MG63 (cell line): Measurements from ENCODE around the gene NIPAL4. TPM values are rescaled to one million over a fixed set of nuclear protein-coding genes. Genes with fewer than 3 reads are reported as not detected.
"Not testable (repeated sequence)": the region's sequence is repeated elsewhere in the genome, so short reads cannot be mapped to it uniquely, and the experiment has no call there.

Source experiments
- DNase-seq: peaks from one replicate; pipeline ENCODE4 v3.0.0-alpha.2; 2020
- H3K27me3 ChIP-seq: fragments of 250-450 bp; sonication (Bioruptor Pico); 2 replicates; pipeline ENCODE4 v1.5.1; 2020; ENCODE audit warnings: mild to moderate bottlenecking, moderate library complexity
- H3K36me3 ChIP-seq: fragments of 250-450 bp; sonication (Bioruptor Pico); 2 replicates; pipeline ENCODE4 v1.5.1; 2020; ENCODE audit warnings: mild to moderate bottlenecking, moderate library complexity
- H3K4me3 ChIP-seq: fragments of 250-450 bp; sonication (Bioruptor Pico); 2 replicates; pipeline ENCODE4 v1.5.1; 2020; ENCODE audit warnings: mild to moderate bottlenecking, moderate library complexity
- H3K9me3 ChIP-seq: fragments of 250-450 bp; sonication (Bioruptor Pico); 2 replicates; pipeline ENCODE4 v1.5.1; 2020; ENCODE audit warnings: mild to moderate bottlenecking, moderate library complexity
- total RNA-seq: library from RNA; depleted of rRNA; stranded (reverse); fragments of >200 nt; shearing (Covaris generic); gene quantifications from 2 replicates; pipeline ENCODE4 v1.2.3, GENCODE V29; 2014; ENCODE audit warnings: low replicate concordance

Gene NIPAL4
- total RNA-seq, 1 experiment from 2014 or later: not detected

DNA sequence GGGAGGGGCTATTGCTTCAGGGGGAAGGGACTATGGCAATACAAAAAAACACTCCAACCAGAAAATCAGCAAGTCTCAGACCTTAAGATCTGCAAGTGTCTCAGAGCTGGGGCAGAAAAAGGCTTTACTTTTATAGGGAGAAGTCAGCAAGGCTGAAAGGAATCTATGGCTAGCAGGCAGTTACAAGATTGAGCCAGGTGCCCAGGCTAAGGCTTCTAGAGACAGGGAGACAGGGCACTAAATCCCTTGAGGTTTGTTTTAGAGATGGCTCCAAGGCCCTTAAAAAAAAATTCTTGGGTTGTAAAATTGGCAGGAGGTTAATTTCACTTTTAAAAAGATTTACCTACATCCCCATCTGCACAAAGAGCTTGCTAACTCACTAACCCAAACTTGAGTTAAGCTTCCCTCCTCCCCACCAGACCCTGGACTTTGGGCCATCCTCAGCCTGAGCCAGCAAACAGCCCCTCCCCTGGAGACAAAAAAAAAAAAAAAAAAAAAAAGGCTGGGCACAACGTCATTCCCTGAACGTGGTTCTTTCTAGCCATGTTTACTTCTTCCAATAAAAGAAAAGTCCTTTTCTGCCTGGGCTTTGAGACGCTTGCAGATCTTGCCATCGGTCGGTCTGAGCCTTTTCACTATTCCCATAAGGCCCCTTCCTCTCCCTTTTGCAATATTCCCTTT lies 17.9 kb downstream of the NIPAL4 start:
- Histone ChIP-seq H3K4me3 (no peak overlapping the region), H3K36me3 (peaks cover 2% of the 10 kb centered on the region; the same call in 1 of the 2 replicates), H3K27me3 (no peaks in the 10 kb centered on the region), H3K9me3 (no peaks in the 10 kb centered on the region)
- DNase-seq: no peak

DNA sequence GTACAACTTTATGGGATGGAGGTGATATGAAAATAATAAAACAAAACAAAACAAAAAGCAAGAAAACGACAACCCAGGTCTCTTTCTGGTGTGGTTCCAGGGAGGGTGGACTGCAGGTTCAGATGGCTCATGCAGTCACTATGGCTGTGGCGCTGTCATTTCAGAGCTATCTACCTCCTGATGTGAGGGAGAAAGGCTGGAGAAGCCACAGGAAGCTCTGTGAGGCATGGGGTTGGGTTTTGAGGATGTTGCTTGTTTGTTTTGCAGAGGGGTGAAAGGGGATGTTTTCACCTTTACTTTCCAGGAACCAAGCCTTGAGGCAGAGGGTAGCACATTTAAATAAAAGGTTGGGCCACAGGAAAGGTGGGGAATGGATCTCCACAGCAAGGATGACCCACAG lies 18.7 kb downstream of the NIPAL4 start:
- DNase-seq: no peak
- H3K27me3 ChIP-seq: no peaks in the 10 kb centered on the region
- peaks cover 2% of the 10 kb centered on the region; the same call in 1 of the 2 replicates for H3K36me3 ChIP-seq
- H3K9me3 ChIP-seq: no peaks in the 10 kb centered on the region
- no peak overlapping the region for H3K4me3 ChIP-seq

DNA sequence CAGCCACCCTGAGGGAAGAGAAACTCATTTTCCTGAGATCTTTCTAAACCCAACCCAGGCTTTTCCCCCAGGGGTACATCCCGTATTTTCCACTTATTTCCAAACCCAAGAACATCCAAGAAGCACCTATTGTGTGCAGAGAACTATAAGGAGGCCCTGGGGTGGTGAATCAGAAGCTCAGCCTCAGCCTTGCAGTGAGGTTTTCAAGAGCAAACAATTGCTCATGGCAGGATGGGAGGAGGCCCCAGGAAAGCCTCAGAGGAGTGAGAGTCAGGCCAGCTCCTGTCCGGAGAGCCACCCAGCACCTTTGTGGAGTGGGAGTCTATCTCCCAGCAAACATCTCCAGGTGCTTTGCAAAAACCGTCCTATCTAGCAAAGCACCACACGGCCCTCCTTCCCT lies 19.2 kb downstream of the NIPAL4 start:
- no peaks in the 10 kb centered on the region for H3K27me3 ChIP-seq
- H3K36me3 ChIP-seq: peaks cover 2% of the 10 kb centered on the region

DNA sequence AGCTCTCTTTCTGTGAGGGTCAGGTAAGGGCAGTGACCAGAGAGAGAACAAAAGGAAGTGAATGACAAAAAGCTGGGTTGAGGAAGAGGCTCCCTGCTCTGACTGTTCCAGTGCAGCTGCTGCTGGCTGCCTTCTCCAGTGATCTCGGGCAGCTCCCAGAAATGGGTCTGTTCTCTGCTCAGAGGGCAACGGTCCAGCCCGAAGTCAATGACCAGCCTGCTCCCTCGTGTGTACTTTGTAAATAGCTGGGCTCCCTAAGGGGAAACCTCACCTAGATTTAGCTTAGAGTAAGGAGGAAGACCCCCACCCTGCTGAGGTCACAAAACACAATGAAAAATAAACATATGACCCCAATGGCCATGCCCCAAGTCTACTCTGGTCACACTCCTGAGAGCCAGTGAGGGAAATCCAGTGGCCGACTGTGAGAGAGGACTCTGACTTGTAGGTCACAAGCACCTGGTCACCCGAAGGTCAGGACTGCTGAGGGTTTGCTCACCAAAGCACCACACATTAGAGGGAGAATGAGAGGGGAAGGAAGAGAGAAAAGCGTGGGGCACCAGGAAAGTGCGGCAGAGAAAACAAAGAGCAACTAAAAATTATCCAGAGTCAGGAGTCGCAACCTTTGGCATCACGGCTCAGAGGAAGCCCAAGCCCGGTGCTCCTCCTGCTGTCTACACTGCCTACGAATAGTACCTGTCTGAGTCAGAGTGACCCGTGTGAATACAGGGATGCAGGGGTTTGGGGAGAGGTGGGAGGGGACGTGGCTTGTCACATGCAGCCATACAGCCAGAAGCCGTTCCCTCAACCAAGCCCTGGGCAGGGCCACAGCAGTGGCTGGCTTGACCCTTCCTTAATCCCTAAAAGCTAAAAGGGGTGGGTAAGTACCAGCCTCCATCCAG lies 19.8 kb downstream of the NIPAL4 start:
- Histone ChIP-seq H3K4me3 (no peak overlapping the region), H3K36me3 (peaks cover 4% of the 10 kb centered on the region), H3K27me3 (no peaks in the 10 kb centered on the region), H3K9me3 (no peaks in the 10 kb centered on the region)
- DNase-seq: no peak

More for the DNA sequence above, 19.2 kb downstream of the NIPAL4 start:
- Histone ChIP-seq H3K9me3 (no peaks in the 10 kb centered on the region), H3K4me3 (no peak overlapping the region)
- DNase-seq: no peak

DNA sequence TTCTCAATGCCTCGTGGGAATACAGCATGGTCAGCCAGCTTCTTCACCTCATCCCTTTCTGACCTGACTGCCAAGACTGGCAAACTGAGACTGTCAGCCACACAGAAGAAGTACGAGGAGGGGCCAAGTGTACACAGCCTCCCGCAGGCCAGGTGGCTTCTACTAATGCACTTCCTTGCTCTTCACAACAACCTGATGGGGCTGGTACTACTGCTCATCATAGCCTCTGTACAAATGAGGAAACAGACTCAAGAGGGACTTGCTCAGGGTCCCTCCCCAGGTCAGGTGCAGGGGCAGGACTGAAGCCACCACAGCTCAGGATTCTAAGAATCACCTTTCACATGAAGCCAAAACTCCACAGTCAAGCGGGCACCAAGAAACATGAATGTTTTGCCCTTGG lies 21.3 kb downstream of the NIPAL4 start:
- no peak overlapping the region for H3K4me3 ChIP-seq
- H3K36me3 ChIP-seq: peaks cover 10% of the 10 kb centered on the region
- H3K9me3 ChIP-seq: no peaks in the 10 kb centered on the region
- H3K27me3 ChIP-seq: no peaks in the 10 kb centered on the region
- DNase-seq: no peak

DNA sequence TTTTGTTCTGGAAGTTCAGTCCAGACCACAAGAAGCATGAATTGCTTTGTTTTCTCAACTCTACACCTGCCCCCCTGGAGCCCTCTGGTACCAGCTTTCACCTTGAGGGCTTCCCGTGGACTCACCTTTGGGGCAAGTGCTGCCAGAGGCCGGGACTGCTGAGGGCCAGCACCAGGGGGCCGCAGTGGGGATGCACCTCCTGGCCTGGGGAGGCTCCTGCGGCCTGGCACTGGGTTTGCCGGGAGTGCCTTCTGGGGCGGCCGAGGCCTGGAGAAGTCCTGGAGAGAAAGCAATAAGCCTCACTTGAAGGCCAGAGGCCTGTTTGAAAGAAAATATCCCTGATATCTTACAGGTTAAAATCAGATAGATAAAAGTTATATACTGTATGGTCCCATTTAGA lies 21.7 kb downstream of the NIPAL4 start:
- H3K27me3 ChIP-seq: no peaks in the 10 kb centered on the region
- peaks cover 10% of the 10 kb centered on the region for H3K36me3 ChIP-seq
- H3K9me3 ChIP-seq: no peaks in the 10 kb centered on the region
- no peak overlapping the region for H3K4me3 ChIP-seq
- no peak for DNase-seq

DNA sequence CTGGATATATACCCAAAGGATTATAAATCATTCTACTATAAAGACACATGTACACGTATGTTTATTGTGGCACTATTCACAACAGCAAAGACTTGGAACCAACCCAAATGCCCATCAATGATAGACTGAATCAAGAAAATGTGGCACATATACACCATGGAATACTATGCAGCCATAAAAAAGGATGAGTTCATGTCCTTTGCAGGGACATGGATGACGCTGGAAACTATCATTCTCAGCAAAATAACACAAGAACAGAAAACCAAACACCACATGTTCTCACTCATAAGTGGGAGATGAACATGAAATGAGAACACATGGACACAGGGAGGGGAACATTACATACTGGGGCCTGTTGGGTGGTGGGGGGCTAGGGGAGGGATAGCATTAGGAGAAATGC lies 22.7 kb downstream of the NIPAL4 start:
- H3K9me3 ChIP-seq, H3K4me3 ChIP-seq, H3K27me3 ChIP-seq, H3K36me3 ChIP-seq, DNase-seq: not testable (repeated sequence)

DNA sequence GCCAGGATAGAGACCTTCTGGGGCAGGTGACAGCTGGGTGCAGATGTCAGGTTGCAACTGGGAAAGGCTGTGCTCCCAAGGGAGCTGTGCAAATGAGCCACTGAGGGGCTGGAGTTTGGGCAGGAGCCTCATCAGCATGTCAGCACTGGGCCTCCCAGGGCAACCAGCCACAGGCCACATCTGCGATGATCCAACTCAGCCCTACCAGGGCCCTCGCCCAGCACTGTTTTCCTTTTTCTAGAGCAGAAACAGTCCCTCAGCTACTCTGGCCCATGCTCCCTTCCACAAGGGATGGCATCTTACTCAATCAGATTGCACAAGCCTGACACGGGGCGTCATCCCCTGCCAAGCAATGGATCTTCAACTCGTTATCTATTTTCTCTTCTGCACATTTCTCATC lies 24.8 kb downstream of the NIPAL4 start:
- Histone ChIP-seq H3K27me3 (no peaks in the 10 kb centered on the region), H3K9me3 (no peaks in the 10 kb centered on the region), H3K4me3 (no peak overlapping the region), H3K36me3 (peaks cover 22% of the 10 kb centered on the region)
- DNase-seq: no peak

DNA sequence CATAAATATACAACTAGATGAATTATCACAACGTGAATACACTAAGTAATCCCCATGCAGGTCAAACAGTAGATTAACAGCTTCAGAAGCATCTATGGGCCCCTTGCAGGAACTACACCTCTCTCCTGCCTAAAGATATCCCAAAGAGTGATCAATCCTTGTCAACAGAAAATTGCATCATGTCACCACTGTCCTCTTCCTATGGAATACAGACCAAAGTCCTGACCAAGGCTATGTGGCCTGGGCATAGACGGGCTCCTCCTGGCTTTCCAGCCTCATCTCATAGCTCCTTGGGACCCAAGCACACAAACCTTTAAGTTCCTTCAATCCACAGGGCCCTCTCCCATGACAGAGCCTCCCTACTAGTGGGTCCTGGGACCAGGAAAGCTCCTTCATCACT lies 25.3 kb downstream of the NIPAL4 start:
- H3K27me3 ChIP-seq: no peaks in the 10 kb centered on the region
- H3K4me3 ChIP-seq: no peak overlapping the region
- H3K36me3 ChIP-seq: peaks cover 27% of the 10 kb centered on the region
- H3K9me3 ChIP-seq: no peaks in the 10 kb centered on the region
- DNase-seq: no peak

DNA sequence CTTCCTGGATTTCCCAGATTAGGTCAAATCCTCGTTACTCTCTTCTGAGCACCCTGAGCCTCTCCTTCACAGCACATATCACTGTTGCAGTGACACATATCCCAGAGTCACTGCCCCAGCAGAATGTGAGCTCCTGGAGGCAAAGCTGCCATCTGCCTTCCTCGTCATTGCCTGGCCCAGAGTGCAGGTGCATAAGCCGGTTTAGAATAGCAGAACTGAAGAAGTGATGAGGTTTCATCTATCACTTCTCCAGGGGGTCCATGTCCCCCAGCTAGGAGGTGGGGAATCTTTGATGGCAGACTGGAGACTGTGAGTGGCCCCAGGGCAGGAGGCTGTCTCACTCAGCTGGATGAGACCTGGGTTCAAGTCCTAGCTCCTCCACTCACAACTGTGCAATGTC lies 25.8 kb downstream of the NIPAL4 start:
- no peaks in the 10 kb centered on the region for H3K27me3 ChIP-seq
- no peak overlapping the region for H3K4me3 ChIP-seq
- peaks cover 29% of the 10 kb centered on the region for H3K36me3 ChIP-seq
- no peak for DNase-seq
- H3K9me3 ChIP-seq: no peaks in the 10 kb centered on the region

DNA sequence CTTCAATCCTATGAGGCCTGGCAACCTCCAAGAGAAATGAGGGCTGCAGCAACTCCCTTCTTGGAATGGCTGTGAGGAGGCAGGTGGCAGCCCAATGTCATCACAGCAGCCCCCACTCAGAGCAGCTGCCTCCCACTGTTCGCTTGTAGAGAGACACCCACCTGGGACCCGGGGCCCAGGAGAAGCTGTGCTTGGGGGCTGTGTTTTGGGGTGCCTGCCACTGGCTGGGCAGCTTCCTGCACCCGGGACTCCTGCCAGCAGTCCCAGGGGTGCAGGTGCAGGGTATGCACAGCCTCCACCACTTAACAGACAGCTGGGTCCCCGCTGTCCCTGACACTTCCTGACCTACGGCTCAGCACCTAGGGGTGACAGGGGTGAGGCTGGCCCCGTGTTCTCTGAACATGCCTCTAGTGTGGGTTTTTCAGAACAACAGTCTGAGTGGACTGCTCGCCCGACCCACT lies 26.2 kb downstream of the NIPAL4 start:
- DNase-seq: no peak
- Histone ChIP-seq H3K27me3 (no peaks in the 10 kb centered on the region), H3K36me3 (peaks cover 31% of the 10 kb centered on the region), H3K4me3 (no peak overlapping the region), H3K9me3 (no peaks in the 10 kb centered on the region)

DNA sequence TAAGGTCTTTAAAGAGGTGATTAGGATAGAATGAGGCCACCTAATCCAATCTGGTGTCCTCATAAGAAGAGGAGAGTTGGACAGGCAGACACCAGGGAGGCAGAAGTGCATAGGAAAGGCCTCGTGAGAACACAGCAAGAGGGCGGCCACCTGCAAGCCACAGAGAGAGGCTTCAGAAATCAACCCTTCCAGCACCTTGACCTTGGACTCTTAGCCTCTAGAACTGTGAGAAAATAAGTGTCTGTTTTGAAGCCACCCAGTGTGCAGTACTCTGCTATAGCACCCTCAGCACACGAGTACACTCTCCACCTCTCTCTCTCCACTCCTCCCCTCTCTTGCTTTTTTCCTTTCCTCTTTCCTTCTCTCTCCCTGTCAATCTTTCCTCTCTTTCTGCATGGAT lies 26.8 kb downstream of the NIPAL4 start:
- peaks cover 33% of the 10 kb centered on the region for H3K36me3 ChIP-seq

DNA sequence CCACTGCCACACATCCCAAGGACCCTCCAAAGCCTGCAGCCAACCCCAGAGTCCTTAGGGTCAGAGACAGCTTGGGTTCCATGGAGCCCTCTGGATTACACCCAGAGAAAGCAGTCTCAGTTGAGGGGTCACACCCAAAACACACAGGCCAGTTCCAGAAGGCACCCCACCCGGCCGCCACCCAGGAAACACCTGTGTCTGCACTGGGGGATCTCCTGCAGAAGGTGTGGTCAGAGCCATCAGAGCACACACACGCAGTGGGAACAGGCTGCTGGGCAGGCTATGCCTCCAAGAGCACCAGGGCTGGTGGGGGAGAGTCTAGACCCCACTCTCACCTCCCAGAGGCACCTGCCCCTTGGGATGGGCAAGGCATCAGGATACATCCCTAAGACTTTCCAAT lies 27.3 kb downstream of the NIPAL4 start:
- H3K9me3 ChIP-seq: no peaks in the 10 kb centered on the region
- no peak overlapping the region for H3K4me3 ChIP-seq
- H3K27me3 ChIP-seq: no peaks in the 10 kb centered on the region
- DNase-seq: no peak
- peaks cover 32% of the 10 kb centered on the region for H3K36me3 ChIP-seq

More for the DNA sequence above, 26.8 kb downstream of the NIPAL4 start:
- Histone ChIP-seq H3K27me3 (no peaks in the 10 kb centered on the region), H3K9me3 (no peaks in the 10 kb centered on the region), H3K4me3 (no peak overlapping the region)
- no peak for DNase-seq

DNA sequence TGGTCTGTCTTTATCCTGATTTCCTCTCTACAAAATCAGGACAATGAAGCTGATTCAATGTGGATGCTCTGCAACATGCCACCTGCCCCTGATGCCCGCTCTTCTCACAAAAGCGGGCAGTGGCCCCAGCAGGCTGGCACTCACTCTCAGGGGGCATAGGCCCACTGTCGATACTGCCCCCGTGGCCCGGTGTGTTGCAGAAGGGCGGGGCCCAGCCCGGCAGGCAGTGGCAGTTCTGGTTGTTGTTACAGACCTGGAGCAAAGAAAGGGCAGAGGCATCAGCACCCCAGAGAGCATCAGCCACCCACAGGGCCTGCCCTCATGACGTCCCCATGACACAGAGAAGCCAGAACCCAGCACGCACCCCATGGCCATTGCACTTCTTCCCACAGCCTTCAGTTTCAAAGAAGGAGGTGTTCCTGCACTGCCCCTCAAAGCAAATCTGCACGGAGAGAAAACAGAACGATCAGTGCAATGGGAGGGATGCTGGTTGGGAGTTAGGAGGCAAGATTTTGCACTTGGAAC lies 31.5 kb downstream of the NIPAL4 start:
- H3K9me3 ChIP-seq: no peaks in the 10 kb centered on the region
- no peaks in the 10 kb centered on the region for H3K27me3 ChIP-seq
- H3K36me3 ChIP-seq: peaks cover 30% of the 10 kb centered on the region
- no peak for DNase-seq
- H3K4me3 ChIP-seq: no peak overlapping the region

DNA sequence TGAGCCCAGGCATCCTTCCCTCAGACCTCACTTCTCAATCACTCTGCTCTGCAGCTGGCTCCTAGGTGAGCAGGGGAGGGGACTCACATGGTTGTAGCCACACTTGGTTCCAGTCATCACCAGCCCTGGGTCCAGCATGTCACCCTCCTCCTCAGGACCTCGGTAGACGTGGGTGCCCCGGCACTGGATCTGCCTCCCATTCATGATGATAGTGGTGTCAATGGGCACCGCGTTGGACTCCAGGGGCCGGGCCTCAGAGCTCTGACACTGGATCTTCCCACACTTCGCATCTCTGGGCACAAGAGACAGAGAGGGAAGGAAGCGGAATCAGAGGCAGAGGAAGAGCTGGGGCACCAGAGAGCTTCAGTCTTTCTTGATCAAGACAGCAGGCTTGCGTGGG lies 32.9 kb downstream of the NIPAL4 start:
- DNase-seq: no peak
- Histone ChIP-seq H3K9me3 (no peaks in the 10 kb centered on the region), H3K27me3 (no peaks in the 10 kb centered on the region), H3K4me3 (no peak overlapping the region), H3K36me3 (peaks cover 30% of the 10 kb centered on the region)

DNA sequence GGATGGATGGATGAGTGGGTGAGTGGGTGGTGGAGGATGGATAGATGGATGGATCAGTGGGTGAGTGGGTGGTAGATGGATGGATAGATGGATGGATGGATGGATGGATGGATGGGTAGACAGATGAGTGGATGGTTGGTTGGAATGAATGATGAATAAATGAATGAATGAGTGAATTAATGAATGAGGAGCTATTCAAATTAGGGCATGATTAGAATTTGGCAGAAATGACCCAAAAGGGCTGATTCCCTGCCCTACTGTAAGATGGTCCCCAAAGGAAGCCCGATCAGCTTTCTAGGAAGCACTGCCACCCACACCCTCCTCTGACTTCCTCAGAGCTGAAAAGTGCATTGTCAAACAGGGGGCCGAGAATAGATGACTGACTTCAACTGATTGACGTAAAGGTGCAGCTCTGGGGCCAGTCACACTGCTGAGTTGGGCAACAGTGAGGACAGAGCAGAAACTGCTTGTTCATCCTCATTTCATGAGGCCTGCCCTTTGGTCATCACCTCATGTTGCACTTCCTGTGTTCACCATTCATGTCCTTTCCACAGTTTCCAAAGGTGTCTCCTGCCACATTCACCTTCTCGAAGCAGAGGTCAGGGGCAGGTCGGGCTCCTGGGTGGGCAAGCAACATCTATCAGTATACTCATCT lies 34.3 kb downstream of the NIPAL4 start:
- H3K36me3 ChIP-seq: peaks cover 20% of the 10 kb centered on the region
- H3K27me3 ChIP-seq: no peaks in the 10 kb centered on the region
- H3K4me3 ChIP-seq: no peak overlapping the region
- no peaks in the 10 kb centered on the region for H3K9me3 ChIP-seq
- no peak for DNase-seq

DNA sequence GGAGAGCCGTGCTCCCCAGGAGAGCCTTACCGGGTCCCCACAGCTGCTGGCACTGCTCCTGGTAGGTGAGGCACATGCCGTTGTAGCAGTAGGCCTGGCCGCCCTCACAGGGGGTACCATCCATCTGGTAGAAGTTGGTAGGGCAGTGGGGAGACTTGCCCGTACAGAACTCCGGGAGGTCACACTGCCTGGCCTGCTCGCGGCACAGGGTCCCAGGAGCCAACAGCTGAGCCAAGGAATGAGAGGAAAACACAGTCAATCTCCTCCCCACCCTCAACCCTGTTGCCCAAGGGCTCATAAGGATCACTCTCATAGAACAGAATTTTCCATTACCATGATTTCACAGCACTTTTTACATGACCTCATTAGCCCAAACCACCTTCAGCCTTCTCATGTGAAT lies 36.9 kb downstream of the NIPAL4 start:
- no peaks in the 10 kb centered on the region for H3K9me3 ChIP-seq
- H3K4me3 ChIP-seq: no peak overlapping the region
- DNase-seq: no peak
- peaks cover 11% of the 10 kb centered on the region; the same call in 1 of the 2 replicates for H3K36me3 ChIP-seq
- no peaks in the 10 kb centered on the region for H3K27me3 ChIP-seq
